Measurements from ENCODE around the gene EBLN1. TPM values are rescaled to one million over a fixed set of nuclear protein-coding genes. Genes with fewer than 3 reads are reported as not detected.

Gene EBLN1
- total RNA-seq (2022; extraction: Qiagen RNA extraction; ENCODE audit: low read depth): 0.10 to 0.13 TPM in 2 of 5 replicates, not detected in the others

GRCh38 chr10:22217842-22218241, at the start of gene EBLN1:
EBLN1 (minus strand) TSS chr10:22218015; CDS start chr10:22209983, 8,032 bp downstream.

Other genes starting within 250 kb of the EBLN1 start
- gene DNAJC1, start 214.3 kb downstream of the EBLN1 start, total RNA-seq (2022; extraction: Qiagen RNA extraction; ENCODE audit: low read depth): 26.4 to 32.6 TPM (median 29.9 TPM) in 5 replicates
- gene COMMD3, start 98.4 kb upstream of the EBLN1 start, total RNA-seq (2022; extraction: Qiagen RNA extraction; ENCODE audit: low read depth): 51.0 to 62.9 TPM (median 53.9 TPM) in 5 replicates
- gene BMI1, start 103.1 kb upstream of the EBLN1 start, total RNA-seq (2022; extraction: Qiagen RNA extraction; ENCODE audit: low read depth): 24.1 to 41.2 TPM (median 39.0 TPM) in 5 replicates
- not detected in 5 replicates for gene SPAG6, start 127.5 kb upstream of the EBLN1 start, total RNA-seq (2022; extraction: Qiagen RNA extraction; ENCODE audit: low read depth)

Measured in A549 treated with RU486 at 1 μM for 4 hours (cell line).